ENCODE results near the gene CRHR2. TPM values are rescaled to one million over a fixed set of nuclear protein-coding genes. Genes with fewer than 3 reads are reported as not detected.
"Not testable (repeated sequence)": the region's sequence is repeated elsewhere in the genome, so short reads cannot be mapped to it uniquely, and the experiment has no call there.

The CRHR2 gene
- total RNA-seq, 4 donors from 2014 or later: 0.39 to 0.45 TPM; not detected in 2

DNA sequence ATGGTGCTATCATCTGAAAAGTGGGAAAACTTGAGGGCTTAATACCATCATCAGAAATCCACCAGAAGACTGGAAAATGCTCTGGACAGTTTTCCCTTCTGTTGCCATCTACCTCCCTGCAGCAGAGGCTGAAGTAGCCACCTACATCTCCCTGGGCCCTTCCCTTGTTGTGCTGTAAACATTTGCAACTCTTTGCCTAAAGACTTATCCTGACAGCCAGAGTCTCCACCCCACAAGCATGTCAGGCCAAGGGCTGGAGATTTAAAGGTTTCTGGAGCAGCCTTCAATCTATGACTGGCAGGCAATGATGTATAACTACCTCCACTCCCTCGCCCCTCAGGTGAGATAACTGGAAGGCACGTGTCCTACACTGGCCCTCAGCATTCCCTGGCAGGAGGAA, 39.9 kb upstream of the CRHR2 start:
- no peak overlapping the region for H3K4me3 ChIP-seq (replicated peaks in 1 of 3)
- no peaks in the 10 kb centered on the region for H3K9me3 ChIP-seq
- H3K27ac ChIP-seq: no peak overlapping the region
- H3K4me1 ChIP-seq: no peaks in the 10 kb centered on the region
- no peak for TF ChIP-seq POLR2A (IDR thresholded peaks at IDR 0.05)
- TF ChIP-seq, protein P1, sequence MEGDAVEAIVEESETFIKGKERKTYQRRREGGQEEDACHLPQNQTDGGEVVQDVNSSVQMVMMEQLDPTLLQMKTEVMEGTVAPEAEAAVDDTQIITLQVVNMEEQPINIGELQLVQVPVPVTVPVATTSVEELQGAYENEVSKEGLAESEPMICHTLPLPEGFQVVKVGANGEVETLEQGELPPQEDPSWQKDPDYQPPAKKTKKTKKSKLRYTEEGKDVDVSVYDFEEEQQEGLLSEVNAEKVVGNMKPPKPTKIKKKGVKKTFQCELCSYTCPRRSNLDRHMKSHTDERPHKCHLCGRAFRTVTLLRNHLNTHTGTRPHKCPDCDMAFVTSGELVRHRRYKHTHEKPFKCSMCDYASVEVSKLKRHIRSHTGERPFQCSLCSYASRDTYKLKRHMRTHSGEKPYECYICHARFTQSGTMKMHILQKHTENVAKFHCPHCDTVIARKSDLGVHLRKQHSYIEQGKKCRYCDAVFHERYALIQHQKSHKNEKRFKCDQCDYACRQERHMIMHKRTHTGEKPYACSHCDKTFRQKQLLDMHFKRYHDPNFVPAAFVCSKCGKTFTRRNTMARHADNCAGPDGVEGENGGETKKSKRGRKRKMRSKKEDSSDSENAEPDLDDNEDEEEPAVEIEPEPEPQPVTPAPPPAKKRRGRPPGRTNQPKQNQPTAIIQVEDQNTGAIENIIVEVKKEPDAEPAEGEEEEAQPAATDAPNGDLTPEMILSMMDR (IDR thresholded peaks at IDR 0.05): no peak
- no peaks in the 10 kb centered on the region for H3K27me3 ChIP-seq
- intact Hi-C loops (cut with DNase I): no loop called here
- 85 to 100% methylated on average over 2 of the region's 2 CpGs for WGBS, 2 donors
- DNase-seq: no peak
- H3K36me3 ChIP-seq: no peaks in the 10 kb centered on the region

- TF ChIP-seq, protein P1 (IDR thresholded peaks at IDR 0.05): no peak
- TF ChIP-seq POLR2A (IDR thresholded peaks at IDR 0.05): no peak
- WGBS, 2 donors: 87 to 89% methylated on average over 1 of the region's 1 CpG
- H3K27me3 ChIP-seq: no peaks in the 10 kb centered on the region
Observed at GRCh38 chr7:30721211-30721610, 39.0 kb upstream of the CRHR2 start.

DNA sequence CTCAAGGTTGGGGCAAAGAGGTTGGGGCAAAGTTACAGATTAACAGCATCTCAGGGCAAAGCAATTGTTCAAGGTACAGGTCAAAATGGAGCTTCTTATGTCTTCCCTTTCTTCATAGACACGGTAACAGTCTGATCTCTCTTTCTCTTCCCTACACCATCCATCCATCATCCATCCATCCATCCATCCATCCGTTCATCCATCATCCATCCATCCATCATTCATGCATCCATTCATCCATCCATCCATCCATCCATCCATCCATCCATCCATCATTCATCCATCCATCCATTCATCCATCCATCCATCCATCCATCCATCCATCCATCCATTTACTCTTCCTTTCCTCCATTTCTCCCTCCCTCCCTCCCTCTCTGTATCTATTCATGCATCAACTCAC, 37.2 kb upstream of the CRHR2 start:
- H3K9me3 ChIP-seq; H3K36me3 ChIP-seq; H3K4me3 ChIP-seq (replicated peaks in 1 of 3); H3K4me1 ChIP-seq; intact Hi-C loops (cut with DNase I); H3K27me3 ChIP-seq; H3K27ac ChIP-seq; DNase-seq: not testable (repeated sequence)
- WGBS, 2 donors: 91 to 92% methylated on average over 2 of the region's 2 CpGs

More at GRCh38 chr7:30721211-30721610, 39.0 kb upstream of the CRHR2 start:
- no peak for DNase-seq
- no peaks in the 10 kb centered on the region for H3K36me3 ChIP-seq
- H3K4me3 ChIP-seq (replicated peaks in 1 of 3): no peak overlapping the region
- no peak overlapping the region for H3K27ac ChIP-seq
- intact Hi-C loops (cut with DNase I): no loop called here
- H3K4me1 ChIP-seq: no peaks in the 10 kb centered on the region
- H3K9me3 ChIP-seq: no peaks in the 10 kb centered on the region

DNA sequence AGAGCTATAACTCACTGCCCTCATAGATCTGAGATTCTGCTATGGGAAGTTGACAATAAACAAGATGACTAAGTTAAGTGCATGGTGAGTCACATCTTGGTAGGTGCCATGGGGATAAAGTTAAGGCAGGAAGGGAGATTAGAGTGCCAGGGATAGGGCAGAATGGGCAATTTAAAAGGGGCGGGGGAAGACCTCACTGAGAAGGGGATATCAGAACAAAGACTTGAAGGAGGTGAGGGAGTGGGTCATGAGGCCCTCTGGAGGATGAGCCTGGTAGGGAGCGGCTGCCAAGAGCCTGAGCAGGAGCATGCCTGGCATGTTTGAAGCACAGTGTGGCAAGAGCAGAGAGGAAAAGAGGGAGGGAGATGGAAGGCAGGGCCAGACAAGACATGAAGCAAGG, 34.9 kb upstream of the CRHR2 start:
- H3K36me3 ChIP-seq: no peaks in the 10 kb centered on the region
- H3K4me1 ChIP-seq: no peaks in the 10 kb centered on the region
- intact Hi-C loops (cut with DNase I): no loop called here
- WGBS, 2 donors: 72 to 75% methylated on average over 2 of the region's 2 CpGs
- no peaks in the 10 kb centered on the region for H3K9me3 ChIP-seq
- TF ChIP-seq POLR2A (IDR thresholded peaks at IDR 0.05): no peak
- TF ChIP-seq, protein P1 (IDR thresholded peaks at IDR 0.05): no peak
- no peak for DNase-seq
- H3K4me3 ChIP-seq (replicated peaks in 1 of 3): no peak overlapping the region
- H3K27me3 ChIP-seq: no peaks in the 10 kb centered on the region
- H3K27ac ChIP-seq: no peak overlapping the region

- Histone ChIP-seq H3K9me3 (no peaks in the 10 kb centered on the region), H3K27ac (no peak overlapping the region), H3K36me3 (no peaks in the 10 kb centered on the region), H3K27me3 (no peaks in the 10 kb centered on the region), H3K4me3 (replicated peaks in 1 of 3) (no peak overlapping the region), H3K4me1 (no peaks in the 10 kb centered on the region)
- intact Hi-C loops (cut with DNase I): no loop called here
- no peak for DNase-seq
- 96 to 97% methylated on average over 1 of the region's 1 CpG for WGBS, 2 donors
- TF ChIP-seq POLR2A (IDR thresholded peaks at IDR 0.05): no peak
- TF ChIP-seq, protein P1 (IDR thresholded peaks at IDR 0.05): no peak
Observed at GRCh38 chr7:30714129-30714528, 31.9 kb upstream of the CRHR2 start.

GRCh38 chr7:30713392-30713791, 31.1 kb upstream of the CRHR2 start:
- intact Hi-C loops (cut with DNase I): no loop called here
- Histone ChIP-seq H3K4me1 (no peaks in the 10 kb centered on the region), H3K27me3 (no peaks in the 10 kb centered on the region), H3K27ac (no peak overlapping the region), H3K36me3 (no peaks in the 10 kb centered on the region), H3K9me3 (no peaks in the 10 kb centered on the region), H3K4me3 (replicated peaks in 1 of 3) (no peak overlapping the region)
- 82% methylated on average over 5 to 6 of the region's 6 CpGs for WGBS, 2 donors
- TF ChIP-seq, protein P1 (IDR thresholded peaks at IDR 0.05): no peak
- no peak for TF ChIP-seq POLR2A (IDR thresholded peaks at IDR 0.05)
- DNase-seq: no peak
